Duodenal mucosa (tissue), 2 donors: ENCODE measurements around the gene SP9.
A peak's percentile ranks its signal among the peaks of the same experiment; 100 is the strongest.

ENCODE experiments used
- H3K27ac ChIP-seq: one replicate; pipeline ENCODE4 v1.7.0; 2013; ENCODE audit warnings: low read depth, low read length
- H3K27me3 ChIP-seq, 2 donors: one replicate each; pipeline ENCODE4 v1.7.0; 2013; ENCODE audit warnings: low read length in 2 of 2, control low read depth in 1 of 2; ENCODE audit not compliant: insufficient read depth in 2 of 2, control insufficient read depth in 1 of 2
- H3K36me3 ChIP-seq, 2 donors: one replicate each; pipeline ENCODE4 v1.7.0; 2013; ENCODE audit warnings: low read length in 2 of 2, control low read depth in 1 of 2; ENCODE audit not compliant: insufficient read depth in 2 of 2, control insufficient read depth in 1 of 2
- H3K4me1 ChIP-seq, 2 donors: one replicate each; pipeline ENCODE4 v1.7.0; 2013; ENCODE audit warnings: low read length in 2 of 2, control low read depth in 1 of 2; ENCODE audit not compliant: insufficient read depth in 2 of 2, control insufficient read depth in 1 of 2
- H3K4me3 ChIP-seq, 2 donors: one replicate each; pipeline ENCODE4 v1.7.0; 2013; ENCODE audit warnings: low read length in 2 of 2, low read depth in 1 of 2
- H3K9ac ChIP-seq, 2 donors: one replicate each; pipeline ENCODE4 v1.7.0; 2013; ENCODE audit warnings: low read length in 2 of 2, low read depth in 1 of 2
- H3K9me3 ChIP-seq, 2 donors: one replicate each; pipeline ENCODE4 v1.7.0; 2013; ENCODE audit warnings: low read length in 2 of 2, control low read depth in 1 of 2; ENCODE audit not compliant: control insufficient read depth in 1 of 2

SP9 gene

GRCh38 chr2:174326161-174327020 is 8.4 kb upstream of the SP9 start:
- peak overlapping the region; percentile 46 to 67 for H3K4me3 ChIP-seq
- H3K4me1 ChIP-seq = peaks cover 12 to 19% of the 10 kb centered on the region in 2 donors
- no peak overlapping the region for H3K9ac ChIP-seq
- peaks cover 56 to 66% of the 10 kb centered on the region in 2 donors for H3K27me3 ChIP-seq
- no peaks in the 10 kb centered on the region for H3K9me3 ChIP-seq
- no peaks in the 10 kb centered on the region for H3K36me3 ChIP-seq
- H3K27ac ChIP-seq = no peak overlapping the region

- peaks cover 12 to 19% of the 10 kb centered on the region in 2 donors for H3K4me1 ChIP-seq
- no peak overlapping the region for H3K27ac ChIP-seq
- no peak overlapping the region for H3K9ac ChIP-seq
- H3K27me3 ChIP-seq = peaks cover 63 to 74% of the 10 kb centered on the region in 2 donors
- no peaks in the 10 kb centered on the region for H3K9me3 ChIP-seq
- H3K36me3 ChIP-seq = no peaks in the 10 kb centered on the region
- peak overlapping the region; percentile 46 to 67 for H3K4me3 ChIP-seq
These were observed 7.5 kb upstream of the SP9 start for GRCh38 chr2:174327021-174327840.

- Histone ChIP-seq H3K4me3 (no peak overlapping the region), H3K27ac (no peak overlapping the region), H3K4me1 (peaks cover 12 to 19% of the 10 kb centered on the region in 2 donors), H3K9me3 (no peaks in the 10 kb centered on the region), H3K36me3 (no peaks in the 10 kb centered on the region), H3K27me3 (peaks cover 68 to 77% of the 10 kb centered on the region in 2 donors), H3K9ac (no peak overlapping the region)
These were observed 7.0 kb upstream of the SP9 start for GRCh38 chr2:174327841-174328113.

GRCh38 chr2:174328114-174328960 is 6.4 kb upstream of the SP9 start:
- Histone ChIP-seq H3K36me3 (no peaks in the 10 kb centered on the region), H3K4me3 (no peak overlapping the region), H3K9ac (no peak overlapping the region), H3K4me1 (peaks cover 12 to 20% of the 10 kb centered on the region in 2 donors), H3K27ac (no peak overlapping the region), H3K27me3 (peaks cover 74 to 78% of the 10 kb centered on the region in 2 donors), H3K9me3 (no peaks in the 10 kb centered on the region)

- no peaks in the 10 kb centered on the region for H3K9me3 ChIP-seq
- no peak overlapping the region for H3K4me3 ChIP-seq
- H3K27ac ChIP-seq = no peak overlapping the region
- no peaks in the 10 kb centered on the region for H3K36me3 ChIP-seq
- peaks cover 82 to 86% of the 10 kb centered on the region in 2 donors for H3K27me3 ChIP-seq
- H3K9ac ChIP-seq = no peak overlapping the region
- H3K4me1 ChIP-seq = peaks cover 12 to 25% of the 10 kb centered on the region in 2 donors
These were observed 5.6 kb upstream of the SP9 start for GRCh38 chr2:174328961-174329715.

- Histone ChIP-seq H3K27me3 (peaks cover 93 to 96% of the 10 kb centered on the region in 2 donors), H3K4me1 (peaks cover 17 to 36% of the 10 kb centered on the region in 2 donors)
These were observed 3.7 kb upstream of the SP9 start for GRCh38 chr2:174330945-174331594.

GRCh38 chr2:174331595-174332216 is 3.0 kb upstream of the SP9 start:
- H3K27ac ChIP-seq = no peak overlapping the region
- H3K27me3 ChIP-seq = peaks cover 94 to 96% of the 10 kb centered on the region in 2 donors
- H3K4me1 ChIP-seq = peaks cover 12 to 36% of the 10 kb centered on the region in 2 donors
- no peaks in the 10 kb centered on the region for H3K36me3 ChIP-seq
- no peak overlapping the region for H3K9ac ChIP-seq
- no peak overlapping the region for H3K4me3 ChIP-seq
- no peaks in the 10 kb centered on the region for H3K9me3 ChIP-seq

More at GRCh38 chr2:174330945-174331594, 3.7 kb upstream of the SP9 start:
- Histone ChIP-seq H3K36me3 (no peaks in the 10 kb centered on the region), H3K9ac (no peak overlapping the region), H3K9me3 (no peaks in the 10 kb centered on the region), H3K4me3 (no peak overlapping the region), H3K27ac (no peak overlapping the region)

GRCh38 chr2:174332217-174332963 is 2.4 kb upstream of the SP9 start:
- Histone ChIP-seq H3K4me3 (no peak overlapping the region), H3K27ac (no peak overlapping the region), H3K9ac (no peak overlapping the region), H3K27me3 (peaks cover 90 to 91% of the 10 kb centered on the region in 2 donors), H3K4me1 (peaks cover 6 to 32% of the 10 kb centered on the region in 2 donors), H3K9me3 (no peaks in the 10 kb centered on the region), H3K36me3 (no peaks in the 10 kb centered on the region)
